ENCODE data around the gene MZT2B. TPM values are rescaled to one million over a fixed set of nuclear protein-coding genes. Genes with fewer than 3 reads are reported as not detected.
A peak's percentile ranks its signal among the peaks of the same experiment; 100 is the strongest.
"Not testable (repeated sequence)": the region's sequence is repeated elsewhere in the genome, so short reads cannot be mapped to it uniquely, and the experiment has no call there.

Gene MZT2B
- total and polyA plus RNA-seq, 7 donors: 65.3 to 160 (median 109) TPM

DNA sequence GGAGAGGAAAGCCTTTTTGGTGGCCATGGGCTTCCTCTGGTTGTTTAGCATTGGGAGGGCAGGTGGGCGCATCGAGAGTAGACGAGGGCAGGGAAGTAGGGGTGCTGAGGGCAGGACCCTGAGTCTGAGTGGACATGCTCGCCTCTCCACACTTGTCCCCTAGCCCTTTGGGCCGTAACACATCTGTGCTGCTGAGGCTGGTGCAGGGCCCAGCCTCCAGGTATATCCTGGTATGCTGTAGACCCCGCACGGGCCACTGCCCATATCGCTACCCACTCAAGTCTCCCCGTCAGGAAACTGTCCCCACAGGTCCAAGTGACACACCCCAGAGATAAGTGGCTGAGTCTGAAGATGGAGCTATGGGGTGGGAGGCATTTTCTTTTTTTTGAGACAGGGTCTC is 23.4 kb upstream of the MZT2B start:
- intact Hi-C loops (cut with DNase I): no loop called here

DNA sequence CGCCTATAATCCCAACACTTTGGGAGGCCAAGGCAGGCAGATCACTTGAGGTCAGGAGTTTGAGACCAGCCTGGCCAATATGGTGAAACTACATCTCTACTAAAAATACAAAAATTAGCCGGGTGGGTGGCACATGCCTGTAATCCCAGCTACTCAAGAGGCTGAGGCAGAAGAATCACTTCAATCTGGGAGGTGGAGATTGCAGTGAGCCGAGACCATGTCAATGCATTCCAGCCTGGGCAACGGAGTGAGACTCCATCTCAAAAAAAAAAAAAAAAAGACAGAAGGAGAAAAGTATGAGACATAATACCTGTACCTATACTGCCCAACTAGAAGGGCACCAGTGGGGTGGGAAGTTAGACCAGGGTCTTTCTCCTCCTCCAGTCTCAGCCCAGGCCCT is 22.7 kb upstream of the MZT2B start:
- H3K27ac ChIP-seq; intact Hi-C loops (cut with DNase I); ATAC-seq; H3K27me3 ChIP-seq (ENCODE audit: insufficient read depth in 3 of 3, low read length in 2 of 3); DNase-seq; H3K4me3 ChIP-seq; H3K4me1 ChIP-seq; H3K9me3 ChIP-seq: not testable (repeated sequence)
- 90 to 92% (median 91%) methylated on average over 4 of the region's 4 CpGs for WGBS, 3 donors
- H3K36me3 ChIP-seq (ENCODE audit: insufficient read depth in 1 of 2, low read depth in 1 of 2): peaks cover 0 to 52% of the 10 kb centered on the region in 2 donors

More for the DNA sequence above, 23.4 kb upstream of the MZT2B start:
- ATAC-seq (no peak), DNase-seq (peak in 1 of 2 donors; percentile 26)
- Histone ChIP-seq H3K4me3 (no peak overlapping the region), H3K9me3 (no peaks in the 10 kb centered on the region), H3K36me3 (ENCODE audit: insufficient read depth in 1 of 2, low read depth in 1 of 2) (peaks cover 0 to 51% of the 10 kb centered on the region in 2 donors), H3K4me1 (no peaks in the 10 kb centered on the region), H3K27me3 (ENCODE audit: insufficient read depth in 3 of 3, low read length in 2 of 3) (no peaks in the 10 kb centered on the region), H3K27ac (no peak overlapping the region)
- TF ChIP-seq, protein P1, sequence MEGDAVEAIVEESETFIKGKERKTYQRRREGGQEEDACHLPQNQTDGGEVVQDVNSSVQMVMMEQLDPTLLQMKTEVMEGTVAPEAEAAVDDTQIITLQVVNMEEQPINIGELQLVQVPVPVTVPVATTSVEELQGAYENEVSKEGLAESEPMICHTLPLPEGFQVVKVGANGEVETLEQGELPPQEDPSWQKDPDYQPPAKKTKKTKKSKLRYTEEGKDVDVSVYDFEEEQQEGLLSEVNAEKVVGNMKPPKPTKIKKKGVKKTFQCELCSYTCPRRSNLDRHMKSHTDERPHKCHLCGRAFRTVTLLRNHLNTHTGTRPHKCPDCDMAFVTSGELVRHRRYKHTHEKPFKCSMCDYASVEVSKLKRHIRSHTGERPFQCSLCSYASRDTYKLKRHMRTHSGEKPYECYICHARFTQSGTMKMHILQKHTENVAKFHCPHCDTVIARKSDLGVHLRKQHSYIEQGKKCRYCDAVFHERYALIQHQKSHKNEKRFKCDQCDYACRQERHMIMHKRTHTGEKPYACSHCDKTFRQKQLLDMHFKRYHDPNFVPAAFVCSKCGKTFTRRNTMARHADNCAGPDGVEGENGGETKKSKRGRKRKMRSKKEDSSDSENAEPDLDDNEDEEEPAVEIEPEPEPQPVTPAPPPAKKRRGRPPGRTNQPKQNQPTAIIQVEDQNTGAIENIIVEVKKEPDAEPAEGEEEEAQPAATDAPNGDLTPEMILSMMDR (IDR thresholded peaks at IDR 0.05): no peak
- 90 to 97% (median 96%) methylated on average over 9 of the region's 9 CpGs for WGBS, 3 donors

DNA sequence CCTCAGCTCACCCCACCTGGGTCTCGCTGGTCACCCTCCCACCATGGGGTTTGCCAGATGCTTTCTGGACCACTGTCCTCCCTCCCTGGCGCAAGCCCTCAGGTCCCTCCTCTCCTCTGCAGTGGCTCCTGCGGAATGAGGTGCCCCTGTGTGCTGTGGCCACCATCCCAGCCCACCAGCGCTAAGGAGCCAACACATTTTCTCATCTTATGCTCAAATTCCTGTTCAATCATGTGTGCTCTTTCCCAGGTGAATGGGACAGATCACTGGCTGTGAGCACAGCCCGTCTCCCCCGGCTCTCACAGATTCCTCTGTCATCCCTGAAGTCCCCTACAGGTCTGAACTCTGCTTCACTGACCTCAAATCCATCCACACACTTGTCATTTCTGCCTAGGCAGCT is 21.9 kb upstream of the MZT2B start:
- H3K4me1 ChIP-seq: no peaks in the 10 kb centered on the region
- no peaks in the 10 kb centered on the region for H3K9me3 ChIP-seq
- no peak overlapping the region for H3K4me3 ChIP-seq
- H3K27ac ChIP-seq: no peak overlapping the region
- peaks cover 0 to 51% of the 10 kb centered on the region in 2 donors for H3K36me3 ChIP-seq (ENCODE audit: insufficient read depth in 1 of 2, low read depth in 1 of 2)
- TF ChIP-seq, protein P1 (IDR thresholded peaks at IDR 0.05): no peak
- H3K27me3 ChIP-seq (ENCODE audit: insufficient read depth in 3 of 3, low read length in 2 of 3): no peaks in the 10 kb centered on the region
- ATAC-seq: no peak
- peak in 1 of 2 donors; percentile 14 for DNase-seq
- intact Hi-C loops (cut with DNase I): no loop called here
- WGBS, 3 donors: 94 to 99% (median 98%) methylated on average over 6 of the region's 6 CpGs

DNA sequence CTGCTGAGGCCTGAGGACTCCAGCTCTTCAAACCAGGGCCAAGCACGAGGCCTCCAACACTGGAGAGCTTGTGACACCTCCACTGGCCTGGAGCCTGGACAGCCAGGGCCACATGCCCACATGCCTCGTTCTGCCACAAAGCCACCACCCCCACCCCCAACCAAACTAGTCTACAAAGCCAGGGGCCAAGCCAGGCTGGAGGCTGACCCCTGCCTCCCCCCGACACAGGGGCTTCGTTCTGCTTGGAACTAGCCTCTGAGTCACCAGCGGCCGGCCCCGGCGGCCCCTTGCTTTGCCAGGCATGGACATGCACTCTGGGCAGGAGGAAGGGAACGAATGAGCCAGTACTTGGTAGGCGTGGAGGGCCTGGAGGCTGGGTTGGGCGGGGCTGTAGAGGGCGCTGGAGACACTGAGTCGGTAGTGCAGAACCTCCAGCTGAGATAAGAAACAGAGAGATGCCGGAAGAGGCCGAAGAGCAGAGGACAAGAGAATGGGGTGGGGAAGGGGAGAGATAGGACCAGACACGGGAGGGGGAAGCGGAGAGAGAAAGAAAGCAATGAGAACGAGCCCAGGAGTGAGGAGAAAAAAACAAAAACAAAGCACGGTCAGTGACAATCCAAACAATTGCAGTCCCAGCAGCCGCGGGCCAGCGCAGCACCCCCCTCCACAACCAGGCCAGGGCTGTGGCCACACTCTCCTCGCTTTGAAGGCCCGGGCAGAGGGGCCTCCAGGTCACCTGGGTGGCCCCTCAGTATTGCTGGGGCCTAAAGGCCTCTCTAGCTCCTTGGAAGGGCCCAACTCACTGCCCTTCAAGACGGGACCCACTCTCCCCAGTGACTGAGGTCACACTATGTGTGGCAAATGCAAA is 21.0 kb upstream of the MZT2B start:
- H3K36me3 ChIP-seq (ENCODE audit: insufficient read depth in 1 of 2, low read depth in 1 of 2): peaks cover 4 to 59% of the 10 kb centered on the region in 2 donors
- H3K27ac ChIP-seq; H3K27me3 ChIP-seq (ENCODE audit: insufficient read depth in 3 of 3, low read length in 2 of 3); H3K4me3 ChIP-seq; H3K9me3 ChIP-seq; H3K4me1 ChIP-seq; ATAC-seq; intact Hi-C loops (cut with DNase I): not testable (repeated sequence)
- peak in 1 of 2 donors; percentile 19 for DNase-seq
- 82 to 85% (median 83%) methylated on average over 19 to 25 of the region's 25 CpGs for WGBS, 3 donors

DNA sequence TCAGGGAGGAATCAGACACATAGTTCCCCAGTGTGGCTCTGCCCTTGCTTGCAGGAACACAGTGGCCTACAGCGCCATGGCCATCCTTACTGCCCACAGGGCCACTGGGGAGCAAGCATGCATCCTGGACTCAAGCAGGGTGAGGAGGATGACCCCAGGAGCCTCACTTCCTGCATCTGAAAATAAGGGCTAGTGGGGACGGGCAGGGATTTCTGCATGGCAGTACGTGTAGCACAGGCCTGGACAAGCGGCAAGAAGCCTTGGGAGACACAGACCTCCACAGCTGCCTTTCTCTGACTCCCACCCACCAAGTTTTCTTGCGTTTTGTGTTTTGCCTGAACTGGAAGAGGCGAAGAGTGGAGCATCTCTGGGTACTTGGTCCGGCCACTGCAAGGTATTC is 19.6 kb upstream of the MZT2B start:
- H3K27ac ChIP-seq; H3K4me3 ChIP-seq; intact Hi-C loops (cut with DNase I); ATAC-seq; H3K9me3 ChIP-seq; H3K4me1 ChIP-seq; H3K27me3 ChIP-seq (ENCODE audit: insufficient read depth in 3 of 3, low read length in 2 of 3): not testable (repeated sequence)
- 91 to 95% (median 91%) methylated on average over 6 to 7 of the region's 7 CpGs for WGBS, 3 donors
- peaks cover 8 to 73% of the 10 kb centered on the region in 2 donors for H3K36me3 ChIP-seq (ENCODE audit: insufficient read depth in 1 of 2, low read depth in 1 of 2)
- peak in 1 of 2 donors; percentile 10 for DNase-seq

DNA sequence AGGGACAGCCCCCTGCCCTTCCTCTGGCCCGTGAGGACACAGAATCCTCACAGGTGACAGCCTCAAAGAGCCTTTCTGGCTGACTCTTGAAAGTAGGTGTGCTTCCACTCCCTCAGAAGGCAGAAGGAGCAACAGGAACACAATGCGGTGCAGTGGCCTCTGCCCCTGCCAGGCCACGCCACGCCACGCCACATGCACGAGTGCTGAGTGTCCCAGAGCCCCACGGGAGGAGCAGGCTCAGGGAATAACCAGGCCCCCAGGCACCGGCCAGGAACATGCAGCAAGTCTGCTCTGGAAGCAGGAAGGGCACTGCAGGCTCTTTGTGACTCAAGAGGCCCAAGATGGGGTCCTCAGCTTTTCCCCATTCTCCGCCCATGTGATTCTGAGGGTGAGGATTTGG is 19.1 kb upstream of the MZT2B start:
- intact Hi-C loops (cut with DNase I): no loop called here
- WGBS, 3 donors: 93 to 96% (median 95%) methylated on average over 9 of the region's 9 CpGs
- ATAC-seq (no peak), DNase-seq (peak in 1 of 2 donors; percentile 31)
- Histone ChIP-seq H3K9me3 (no peaks in the 10 kb centered on the region), H3K36me3 (ENCODE audit: insufficient read depth in 1 of 2, low read depth in 1 of 2) (peaks cover 8 to 73% of the 10 kb centered on the region in 2 donors), H3K27me3 (ENCODE audit: insufficient read depth in 3 of 3, low read length in 2 of 3) (no peaks in the 10 kb centered on the region), H3K4me3 (no peak overlapping the region), H3K27ac (no peak overlapping the region), H3K4me1 (no peaks in the 10 kb centered on the region)
- TF ChIP-seq, protein P1 (IDR thresholded peaks at IDR 0.05): no peak

Measured in psoas muscle (tissue), 8 donors.